ENCODE measurements around the gene KDM7A.

GRCh38 chr7:140070546-140070945 is 106.2 kb downstream of the KDM7A start:
- TF ChIP-seq POLR2A (IDR thresholded peaks at IDR 0.05): no peak
- TF ChIP-seq CTCF (IDR thresholded peaks at IDR 0.05): no peak
- TF ChIP-seq EP300 (IDR thresholded peaks at IDR 0.05): no peak

Measured in tibial nerve (tissue), 4 donors.